WTC11 (cell line): ENCODE measurements around the gene CACNA2D3. TPM values are rescaled to one million over a fixed set of nuclear protein-coding genes. Genes with fewer than 3 reads are reported as not detected.

Experiments
- ATAC-seq: fragments of 200-7000 bp; cut with Tn5 transposase; 2 replicates; pipeline ENCODE4 v1.10.0; 2021; ENCODE audit warnings: mild to moderate bottlenecking, moderate library complexity
- CTCF ChIA-PET: fragments of 300-600 bp; sonication (Branson Sonifier 250); formaldehyde crosslinking; loops from one replicate; lab custom pipeline; 2021; ENCODE audit warnings: antibody characterized with exemption; lab: Charles Lee
- POLR2A ChIA-PET: fragments of 350-600 bp; sonication (Branson Sonifier 250); formaldehyde crosslinking; loops from one replicate; lab custom pipeline; 2021; ENCODE audit warnings: antibody characterized with exemption; lab: Charles Lee
- DNase-seq: peaks from one replicate; pipeline ENCODE4 v3.0.0; 2021; ENCODE audit warnings: low spot score
- H3K27ac Mint-ChIP-seq: 2 replicates; pipeline ENCODE4 v1.8.0; 2021; ENCODE audit warnings: mixed read lengths
- H3K27me3 Mint-ChIP-seq: 2 replicates; pipeline ENCODE4 v1.8.0; 2021; ENCODE audit warnings: low read depth, mild to moderate bottlenecking, moderate library complexity, mixed read lengths
- H3K36me3 Mint-ChIP-seq: 2 replicates; pipeline ENCODE4 v1.8.0; 2021; ENCODE audit warnings: mixed read lengths
- H3K4me1 Mint-ChIP-seq: 2 replicates; pipeline ENCODE4 v1.8.0; 2022; ENCODE audit warnings: mixed read lengths
- H3K4me3 Mint-ChIP-seq: 2 replicates; pipeline ENCODE4 v1.8.0; 2021; ENCODE audit warnings: mild to moderate bottlenecking, moderate library complexity, mixed read lengths
- H3K9me3 Mint-ChIP-seq: 2 replicates; pipeline ENCODE4 v1.8.0; 2021; ENCODE audit warnings: mixed read lengths
- ATF1 ChIP-seq: sonication (generic); formaldehyde crosslinking; IDR thresholded peaks from 2 replicates; pipeline ENCODE4 v1.8.1; 2023; ENCODE audit warnings: mild to moderate bottlenecking, moderate library complexity, missing genetic modification reagents
- NFATC4 ChIP-seq: fragments of 250-450 bp; sonication (Bioruptor Pico); IDR thresholded peaks from 2 replicates; pipeline ENCODE4 v1.9.0; 2021; ENCODE audit warnings: mild to moderate bottlenecking
- NFE2L1 ChIP-seq: sonication (generic); formaldehyde crosslinking; IDR thresholded peaks from 2 replicates; pipeline ENCODE4 v1.8.1; 2023; ENCODE audit warnings: missing genetic modification reagents
- ZNF219 ChIP-seq: sonication (generic); formaldehyde crosslinking; IDR thresholded peaks from 2 replicates; pipeline ENCODE4 v1.8.0; 2023; ENCODE audit warnings: missing genetic modification reagents, mild to moderate bottlenecking, borderline replicate concordance
- total RNA-seq: library from RNA; stranded (reverse); gene quantifications from 3 replicates; pipeline ENCODE4 v1.2.3, GENCODE V29; 2021
- TF ChIP-seq, protein P1 (sequence below): sonication (generic); formaldehyde crosslinking; IDR thresholded peaks from 2 replicates; pipeline ENCODE4 v1.8.0; 2023; ENCODE audit warnings: missing genetic modification reagents
- TF ChIP-seq, protein P2 (sequence below): sonication (generic); formaldehyde crosslinking; IDR thresholded peaks from 2 replicates; pipeline ENCODE4 v1.8.1; 2022; ENCODE audit warnings: low read depth, missing genetic modification reagents, borderline replicate concordance
- TF ChIP-seq, protein P3 (sequence below): sonication (generic); formaldehyde crosslinking; IDR thresholded peaks from 2 replicates; pipeline ENCODE4 v1.8.1; 2022; ENCODE audit warnings: low read depth, mild to moderate bottlenecking, moderate library complexity, missing genetic modification reagents, borderline replicate concordance
- TF ChIP-seq, protein P4 (sequence below): sonication (generic); formaldehyde crosslinking; IDR thresholded peaks from 2 replicates; pipeline ENCODE4 v1.8.1; 2023; ENCODE audit warnings: mild to moderate bottlenecking, moderate library complexity, missing genetic modification reagents
- TF ChIP-seq, protein P5 (sequence below): sonication (generic); formaldehyde crosslinking; IDR thresholded peaks from 2 replicates; pipeline ENCODE4 v1.8.0; 2023; ENCODE audit warnings: missing genetic modification reagents, mild to moderate bottlenecking, borderline replicate concordance
- TF ChIP-seq, protein P6 (sequence below): sonication (generic); formaldehyde crosslinking; IDR thresholded peaks from 2 replicates; pipeline ENCODE4 v1.8.0; 2022; ENCODE audit warnings: mild to moderate bottlenecking, missing genetic modification reagents
- TF ChIP-seq, protein P7 (sequence below): sonication (generic); formaldehyde crosslinking; IDR thresholded peaks from 2 replicates; pipeline ENCODE4 v1.8.0; 2023; ENCODE audit warnings: mild to moderate bottlenecking, missing genetic modification reagents
- TF ChIP-seq, protein P8 (sequence below): sonication (generic); formaldehyde crosslinking; IDR thresholded peaks from 2 replicates; pipeline ENCODE4 v1.8.1; 2023; ENCODE audit warnings: mild to moderate bottlenecking, missing genetic modification reagents
- TF ChIP-seq, protein P9 (sequence below): sonication (generic); formaldehyde crosslinking; IDR thresholded peaks from 2 replicates; pipeline ENCODE4 v1.8.1; 2023; ENCODE audit warnings: mild to moderate bottlenecking, missing genetic modification reagents
- TF ChIP-seq, protein P10 (sequence below): fragments of 200-600 bp; IDR thresholded peaks from 2 replicates; pipeline ENCODE4 v1.8.0; 2022; ENCODE audit warnings: antibody characterized with exemption

CACNA2D3 gene
- total RNA-seq, 1 experiment from 2014 or later = 5.0 TPM

DNA sequence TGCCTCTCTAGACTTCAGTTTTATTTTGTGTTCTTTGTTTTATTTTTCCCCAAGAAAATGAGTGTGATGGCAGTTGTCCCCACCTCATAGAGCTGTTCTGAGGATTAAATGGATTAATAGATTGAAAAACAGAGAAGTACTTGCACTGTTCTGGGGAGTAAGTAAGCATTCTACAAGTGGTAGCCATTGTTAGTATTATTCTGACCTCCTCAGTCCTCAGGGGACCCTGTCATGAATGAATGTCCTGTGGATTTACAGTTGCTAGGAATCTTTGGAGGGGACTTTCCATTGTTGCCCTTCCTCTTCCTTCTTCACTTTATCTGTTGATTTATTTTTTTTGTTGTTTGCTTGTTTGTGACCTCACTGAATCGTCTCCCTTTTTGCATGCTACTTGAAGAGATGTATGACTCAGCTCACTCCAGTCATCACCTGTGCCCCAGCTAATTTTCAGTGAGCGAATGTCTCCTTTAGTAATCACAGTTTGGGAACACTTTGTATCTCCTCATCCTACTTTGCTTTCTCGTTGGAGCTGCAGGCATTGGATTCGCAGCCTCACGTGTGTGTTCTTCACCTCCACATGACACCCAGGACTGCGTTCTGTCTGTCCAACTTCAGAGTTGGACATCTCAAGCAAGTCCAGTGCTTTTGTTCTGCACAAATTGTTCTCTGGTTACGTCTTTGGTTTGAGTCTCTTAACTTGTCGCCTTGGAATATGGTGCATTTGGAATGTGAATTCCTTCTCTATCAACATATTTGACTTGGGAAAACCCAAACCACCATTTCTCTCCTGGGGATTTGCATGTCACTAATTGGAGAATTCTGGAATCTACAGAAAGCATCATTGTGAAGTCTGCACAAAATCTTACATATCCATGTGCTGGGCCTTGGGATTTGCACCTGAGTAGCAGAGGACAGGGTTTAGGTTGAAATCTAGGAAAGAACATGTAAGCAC lies 751.0 kb downstream of the CACNA2D3 start:
- Mint-ChIP-seq H3K27ac (no peak overlapping the region), H3K9me3 (no peaks in the 10 kb centered on the region), H3K36me3 (no peaks in the 10 kb centered on the region), H3K4me1 (peaks cover 26% of the 10 kb centered on the region), H3K27me3 (no peaks in the 10 kb centered on the region), H3K4me3 (no peak overlapping the region)
- ChIA-PET POLR2A (no interaction called here), CTCF (interaction anchor here (0.7 to 1.7 kb wide), 3 partner anchors 19 to 42 kb away, joined by 3 to 4 read pairs (median 4); no protein-coding TSS in a partner anchor)
- ATAC-seq (peak; percentile 64), DNase-seq (no peak)
- TF ChIP-seq, protein P1, sequence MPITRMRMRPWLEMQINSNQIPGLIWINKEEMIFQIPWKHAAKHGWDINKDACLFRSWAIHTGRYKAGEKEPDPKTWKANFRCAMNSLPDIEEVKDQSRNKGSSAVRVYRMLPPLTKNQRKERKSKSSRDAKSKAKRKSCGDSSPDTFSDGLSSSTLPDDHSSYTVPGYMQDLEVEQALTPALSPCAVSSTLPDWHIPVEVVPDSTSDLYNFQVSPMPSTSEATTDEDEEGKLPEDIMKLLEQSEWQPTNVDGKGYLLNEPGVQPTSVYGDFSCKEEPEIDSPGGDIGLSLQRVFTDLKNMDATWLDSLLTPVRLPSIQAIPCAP = no peak
- TF ChIP-seq, protein P2, sequence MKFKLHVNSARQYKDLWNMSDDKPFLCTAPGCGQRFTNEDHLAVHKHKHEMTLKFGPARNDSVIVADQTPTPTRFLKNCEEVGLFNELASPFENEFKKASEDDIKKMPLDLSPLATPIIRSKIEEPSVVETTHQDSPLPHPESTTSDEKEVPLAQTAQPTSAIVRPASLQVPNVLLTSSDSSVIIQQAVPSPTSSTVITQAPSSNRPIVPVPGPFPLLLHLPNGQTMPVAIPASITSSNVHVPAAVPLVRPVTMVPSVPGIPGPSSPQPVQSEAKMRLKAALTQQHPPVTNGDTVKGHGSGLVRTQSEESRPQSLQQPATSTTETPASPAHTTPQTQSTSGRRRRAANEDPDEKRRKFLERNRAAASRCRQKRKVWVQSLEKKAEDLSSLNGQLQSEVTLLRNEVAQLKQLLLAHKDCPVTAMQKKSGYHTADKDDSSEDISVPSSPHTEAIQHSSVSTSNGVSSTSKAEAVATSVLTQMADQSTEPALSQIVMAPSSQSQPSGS (CRISPR knock-in tag) = no peak
- TF ChIP-seq ZNF219 (CRISPR knock-in tag) (no peak), NFE2L1 (CRISPR knock-in tag) (no peak), ATF1 (no peak), NFATC4 (no peak)
- TF ChIP-seq, protein P3, sequence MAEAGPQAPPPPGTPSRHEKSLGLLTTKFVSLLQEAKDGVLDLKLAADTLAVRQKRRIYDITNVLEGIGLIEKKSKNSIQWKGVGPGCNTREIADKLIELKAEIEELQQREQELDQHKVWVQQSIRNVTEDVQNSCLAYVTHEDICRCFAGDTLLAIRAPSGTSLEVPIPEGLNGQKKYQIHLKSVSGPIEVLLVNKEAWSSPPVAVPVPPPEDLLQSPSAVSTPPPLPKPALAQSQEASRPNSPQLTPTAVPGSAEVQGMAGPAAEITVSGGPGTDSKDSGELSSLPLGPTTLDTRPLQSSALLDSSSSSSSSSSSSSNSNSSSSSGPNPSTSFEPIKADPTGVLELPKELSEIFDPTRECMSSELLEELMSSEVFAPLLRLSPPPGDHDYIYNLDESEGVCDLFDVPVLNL (CRISPR knock-in tag) = no peak
- TF ChIP-seq, protein P4, sequence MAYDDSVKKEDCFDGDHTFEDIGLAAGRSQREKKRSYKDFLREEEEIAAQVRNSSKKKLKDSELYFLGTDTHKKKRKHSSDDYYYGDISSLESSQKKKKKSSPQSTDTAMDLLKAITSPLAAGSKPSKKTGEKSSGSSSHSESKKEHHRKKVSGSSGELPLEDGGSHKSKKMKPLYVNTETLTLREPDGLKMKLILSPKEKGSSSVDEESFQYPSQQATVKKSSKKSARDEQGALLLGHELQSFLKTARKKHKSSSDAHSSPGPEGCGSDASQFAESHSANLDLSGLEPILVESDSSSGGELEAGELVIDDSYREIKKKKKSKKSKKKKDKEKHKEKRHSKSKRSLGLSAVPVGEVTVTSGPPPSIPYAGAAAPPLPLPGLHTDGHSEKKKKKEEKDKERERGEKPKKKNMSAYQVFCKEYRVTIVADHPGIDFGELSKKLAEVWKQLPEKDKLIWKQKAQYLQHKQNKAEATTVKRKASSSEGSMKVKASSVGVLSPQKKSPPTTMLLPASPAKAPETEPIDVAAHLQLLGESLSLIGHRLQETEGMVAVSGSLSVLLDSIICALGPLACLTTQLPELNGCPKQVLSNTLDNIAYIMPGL = no peak
- TF ChIP-seq, protein P5, sequence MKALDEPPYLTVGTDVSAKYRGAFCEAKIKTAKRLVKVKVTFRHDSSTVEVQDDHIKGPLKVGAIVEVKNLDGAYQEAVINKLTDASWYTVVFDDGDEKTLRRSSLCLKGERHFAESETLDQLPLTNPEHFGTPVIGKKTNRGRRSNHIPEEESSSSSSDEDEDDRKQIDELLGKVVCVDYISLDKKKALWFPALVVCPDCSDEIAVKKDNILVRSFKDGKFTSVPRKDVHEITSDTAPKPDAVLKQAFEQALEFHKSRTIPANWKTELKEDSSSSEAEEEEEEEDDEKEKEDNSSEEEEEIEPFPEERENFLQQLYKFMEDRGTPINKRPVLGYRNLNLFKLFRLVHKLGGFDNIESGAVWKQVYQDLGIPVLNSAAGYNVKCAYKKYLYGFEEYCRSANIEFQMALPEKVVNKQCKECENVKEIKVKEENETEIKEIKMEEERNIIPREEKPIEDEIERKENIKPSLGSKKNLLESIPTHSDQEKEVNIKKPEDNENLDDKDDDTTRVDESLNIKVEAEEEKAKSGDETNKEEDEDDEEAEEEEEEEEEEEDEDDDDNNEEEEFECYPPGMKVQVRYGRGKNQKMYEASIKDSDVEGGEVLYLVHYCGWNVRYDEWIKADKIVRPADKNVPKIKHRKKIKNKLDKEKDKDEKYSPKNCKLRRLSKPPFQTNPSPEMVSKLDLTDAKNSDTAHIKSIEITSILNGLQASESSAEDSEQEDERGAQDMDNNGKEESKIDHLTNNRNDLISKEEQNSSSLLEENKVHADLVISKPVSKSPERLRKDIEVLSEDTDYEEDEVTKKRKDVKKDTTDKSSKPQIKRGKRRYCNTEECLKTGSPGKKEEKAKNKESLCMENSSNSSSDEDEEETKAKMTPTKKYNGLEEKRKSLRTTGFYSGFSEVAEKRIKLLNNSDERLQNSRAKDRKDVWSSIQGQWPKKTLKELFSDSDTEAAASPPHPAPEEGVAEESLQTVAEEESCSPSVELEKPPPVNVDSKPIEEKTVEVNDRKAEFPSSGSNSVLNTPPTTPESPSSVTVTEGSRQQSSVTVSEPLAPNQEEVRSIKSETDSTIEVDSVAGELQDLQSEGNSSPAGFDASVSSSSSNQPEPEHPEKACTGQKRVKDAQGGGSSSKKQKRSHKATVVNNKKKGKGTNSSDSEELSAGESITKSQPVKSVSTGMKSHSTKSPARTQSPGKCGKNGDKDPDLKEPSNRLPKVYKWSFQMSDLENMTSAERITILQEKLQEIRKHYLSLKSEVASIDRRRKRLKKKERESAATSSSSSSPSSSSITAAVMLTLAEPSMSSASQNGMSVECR (CRISPR knock-in tag) = no peak
- TF ChIP-seq, protein P6, sequence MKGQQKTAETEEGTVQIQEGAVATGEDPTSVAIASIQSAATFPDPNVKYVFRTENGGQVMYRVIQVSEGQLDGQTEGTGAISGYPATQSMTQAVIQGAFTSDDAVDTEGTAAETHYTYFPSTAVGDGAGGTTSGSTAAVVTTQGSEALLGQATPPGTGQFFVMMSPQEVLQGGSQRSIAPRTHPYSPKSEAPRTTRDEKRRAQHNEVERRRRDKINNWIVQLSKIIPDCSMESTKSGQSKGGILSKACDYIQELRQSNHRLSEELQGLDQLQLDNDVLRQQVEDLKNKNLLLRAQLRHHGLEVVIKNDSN (CRISPR knock-in tag) = no peak
- TF ChIP-seq, protein P7, sequence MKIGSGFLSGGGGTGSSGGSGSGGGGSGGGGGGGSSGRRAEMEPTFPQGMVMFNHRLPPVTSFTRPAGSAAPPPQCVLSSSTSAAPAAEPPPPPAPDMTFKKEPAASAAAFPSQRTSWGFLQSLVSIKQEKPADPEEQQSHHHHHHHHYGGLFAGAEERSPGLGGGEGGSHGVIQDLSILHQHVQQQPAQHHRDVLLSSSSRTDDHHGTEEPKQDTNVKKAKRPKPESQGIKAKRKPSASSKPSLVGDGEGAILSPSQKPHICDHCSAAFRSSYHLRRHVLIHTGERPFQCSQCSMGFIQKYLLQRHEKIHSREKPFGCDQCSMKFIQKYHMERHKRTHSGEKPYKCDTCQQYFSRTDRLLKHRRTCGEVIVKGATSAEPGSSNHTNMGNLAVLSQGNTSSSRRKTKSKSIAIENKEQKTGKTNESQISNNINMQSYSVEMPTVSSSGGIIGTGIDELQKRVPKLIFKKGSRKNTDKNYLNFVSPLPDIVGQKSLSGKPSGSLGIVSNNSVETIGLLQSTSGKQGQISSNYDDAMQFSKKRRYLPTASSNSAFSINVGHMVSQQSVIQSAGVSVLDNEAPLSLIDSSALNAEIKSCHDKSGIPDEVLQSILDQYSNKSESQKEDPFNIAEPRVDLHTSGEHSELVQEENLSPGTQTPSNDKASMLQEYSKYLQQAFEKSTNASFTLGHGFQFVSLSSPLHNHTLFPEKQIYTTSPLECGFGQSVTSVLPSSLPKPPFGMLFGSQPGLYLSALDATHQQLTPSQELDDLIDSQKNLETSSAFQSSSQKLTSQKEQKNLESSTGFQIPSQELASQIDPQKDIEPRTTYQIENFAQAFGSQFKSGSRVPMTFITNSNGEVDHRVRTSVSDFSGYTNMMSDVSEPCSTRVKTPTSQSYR (CRISPR knock-in tag) = no peak
- TF ChIP-seq, protein P8, sequence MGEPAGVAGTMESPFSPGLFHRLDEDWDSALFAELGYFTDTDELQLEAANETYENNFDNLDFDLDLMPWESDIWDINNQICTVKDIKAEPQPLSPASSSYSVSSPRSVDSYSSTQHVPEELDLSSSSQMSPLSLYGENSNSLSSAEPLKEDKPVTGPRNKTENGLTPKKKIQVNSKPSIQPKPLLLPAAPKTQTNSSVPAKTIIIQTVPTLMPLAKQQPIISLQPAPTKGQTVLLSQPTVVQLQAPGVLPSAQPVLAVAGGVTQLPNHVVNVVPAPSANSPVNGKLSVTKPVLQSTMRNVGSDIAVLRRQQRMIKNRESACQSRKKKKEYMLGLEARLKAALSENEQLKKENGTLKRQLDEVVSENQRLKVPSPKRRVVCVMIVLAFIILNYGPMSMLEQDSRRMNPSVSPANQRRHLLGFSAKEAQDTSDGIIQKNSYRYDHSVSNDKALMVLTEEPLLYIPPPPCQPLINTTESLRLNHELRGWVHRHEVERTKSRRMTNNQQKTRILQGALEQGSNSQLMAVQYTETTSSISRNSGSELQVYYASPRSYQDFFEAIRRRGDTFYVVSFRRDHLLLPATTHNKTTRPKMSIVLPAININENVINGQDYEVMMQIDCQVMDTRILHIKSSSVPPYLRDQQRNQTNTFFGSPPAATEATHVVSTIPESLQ (CRISPR knock-in tag) = no peak
- TF ChIP-seq, protein P9, sequence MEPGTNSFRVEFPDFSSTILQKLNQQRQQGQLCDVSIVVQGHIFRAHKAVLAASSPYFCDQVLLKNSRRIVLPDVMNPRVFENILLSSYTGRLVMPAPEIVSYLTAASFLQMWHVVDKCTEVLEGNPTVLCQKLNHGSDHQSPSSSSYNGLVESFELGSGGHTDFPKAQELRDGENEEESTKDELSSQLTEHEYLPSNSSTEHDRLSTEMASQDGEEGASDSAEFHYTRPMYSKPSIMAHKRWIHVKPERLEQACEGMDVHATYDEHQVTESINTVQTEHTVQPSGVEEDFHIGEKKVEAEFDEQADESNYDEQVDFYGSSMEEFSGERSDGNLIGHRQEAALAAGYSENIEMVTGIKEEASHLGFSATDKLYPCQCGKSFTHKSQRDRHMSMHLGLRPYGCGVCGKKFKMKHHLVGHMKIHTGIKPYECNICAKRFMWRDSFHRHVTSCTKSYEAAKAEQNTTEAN (CRISPR knock-in tag) = no peak
- TF ChIP-seq, protein P10, sequence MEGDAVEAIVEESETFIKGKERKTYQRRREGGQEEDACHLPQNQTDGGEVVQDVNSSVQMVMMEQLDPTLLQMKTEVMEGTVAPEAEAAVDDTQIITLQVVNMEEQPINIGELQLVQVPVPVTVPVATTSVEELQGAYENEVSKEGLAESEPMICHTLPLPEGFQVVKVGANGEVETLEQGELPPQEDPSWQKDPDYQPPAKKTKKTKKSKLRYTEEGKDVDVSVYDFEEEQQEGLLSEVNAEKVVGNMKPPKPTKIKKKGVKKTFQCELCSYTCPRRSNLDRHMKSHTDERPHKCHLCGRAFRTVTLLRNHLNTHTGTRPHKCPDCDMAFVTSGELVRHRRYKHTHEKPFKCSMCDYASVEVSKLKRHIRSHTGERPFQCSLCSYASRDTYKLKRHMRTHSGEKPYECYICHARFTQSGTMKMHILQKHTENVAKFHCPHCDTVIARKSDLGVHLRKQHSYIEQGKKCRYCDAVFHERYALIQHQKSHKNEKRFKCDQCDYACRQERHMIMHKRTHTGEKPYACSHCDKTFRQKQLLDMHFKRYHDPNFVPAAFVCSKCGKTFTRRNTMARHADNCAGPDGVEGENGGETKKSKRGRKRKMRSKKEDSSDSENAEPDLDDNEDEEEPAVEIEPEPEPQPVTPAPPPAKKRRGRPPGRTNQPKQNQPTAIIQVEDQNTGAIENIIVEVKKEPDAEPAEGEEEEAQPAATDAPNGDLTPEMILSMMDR = no peak
